Lung (tissue), 12 donors: ENCODE data around the gene LHPP. TPM values are rescaled to one million over a fixed set of nuclear protein-coding genes. Genes with fewer than 3 reads are reported as not detected.

ENCODE experiments used
- ATAC-seq: fragments of 200-7000 bp; cut with Tn5 transposase; one replicate; pipeline ENCODE4 v1.9.1; 2020; ENCODE audit warnings: moderate number of reproducible peaks; ENCODE audit not compliant: insufficient read depth, low FRiP score
- DNase-seq, 3 donors: peaks; one replicate each; pipeline ENCODE4 v3.0.0-alpha.2; 2013 to 2017
- H3K27ac ChIP-seq, 2 donors: one replicate each; pipeline ENCODE4 v1.5.1; 2013; ENCODE audit warnings: mild to moderate bottlenecking in 2 of 2, moderate library complexity in 2 of 2, control low read depth in 1 of 2, inconsistent platforms in 1 of 2, low read depth in 1 of 2, low read length in 1 of 2
- H3K27me3 ChIP-seq, 3 donors: one replicate each; pipeline ENCODE4 v1.5.1; 2013; ENCODE audit warnings: low read length in 2 of 3; ENCODE audit not compliant: control insufficient read depth in 3 of 3, insufficient read depth in 3 of 3
- H3K36me3 ChIP-seq, 4 donors: one replicate each; pipeline ENCODE4 v1.5.1; 2013; ENCODE audit warnings: low read length in 4 of 4, mild to moderate bottlenecking in 1 of 4, moderate library complexity in 1 of 4; ENCODE audit not compliant: control insufficient read depth in 4 of 4, insufficient read depth in 4 of 4
- H3K4me1 ChIP-seq, 5 donors: one replicate each; pipeline ENCODE4 v1.5.1; 2013; ENCODE audit warnings: low read length in 5 of 5, mild to moderate bottlenecking in 2 of 5, moderate library complexity in 1 of 5; ENCODE audit not compliant: control insufficient read depth in 5 of 5, insufficient read depth in 5 of 5
- H3K4me3 ChIP-seq: one replicate; pipeline ENCODE4 v1.5.1; 2013; ENCODE audit warnings: mild to moderate bottlenecking, control low read depth, moderate library complexity
- H3K9ac ChIP-seq, 2 donors: one replicate each; pipeline ENCODE4 v1.5.1; 2013; ENCODE audit warnings: low read length in 2 of 2, control low read depth in 1 of 2; ENCODE audit not compliant: insufficient read depth in 1 of 2
- H3K9me3 ChIP-seq, 4 donors: one replicate each; pipeline ENCODE4 v1.5.1; 2013; ENCODE audit warnings: low read length in 3 of 4, mild to moderate bottlenecking in 1 of 4, moderate library complexity in 1 of 4; ENCODE audit not compliant: control insufficient read depth in 4 of 4, insufficient read depth in 3 of 4
- WGBS, 2 donors: extraction: QIAGEN DNeasy Blood & Tissue Kit; methylation state at CpG; one replicate each; pipeline ENCODE4 v1.1.7; 2013; 5-methylcytosine and 5-hydroxymethylcytosine counted together
- polyA plus RNA-seq, 2 donors: library from polyadenylated mRNA; stranded (reverse); fragments of 200-250 nt; gene quantifications; one replicate each; pipeline ENCODE4 v1.2.1, GENCODE V29; 2013
- total RNA-seq, 2 donors: library from RNA; depleted of rRNA in 1 of 2; stranded (reverse); fragments of >200 nt in 1 of 2; gene quantifications; one replicate each; pipeline ENCODE4 v1.2.1, GENCODE V29; 2014 to 2021
- TF ChIP-seq, protein P1 (sequence below): IDR thresholded peaks from 2 replicates; pipeline ENCODE4 v1.5.1; 2012; ENCODE audit warnings: mild to moderate bottlenecking; ENCODE audit errors: control extremely low read depth, extremely low read depth
- donor health status: control.
- donor health status: control.
- donor health status: Bipolar disorder and iron deficiency.
- donor health status: healthy.
- donor health status: DM: yes; HTN: yes; CAD: no.

LHPP gene
- total and polyA plus RNA-seq, 4 donors: 7.1 to 18.6 (median 14.8) TPM

DNA sequence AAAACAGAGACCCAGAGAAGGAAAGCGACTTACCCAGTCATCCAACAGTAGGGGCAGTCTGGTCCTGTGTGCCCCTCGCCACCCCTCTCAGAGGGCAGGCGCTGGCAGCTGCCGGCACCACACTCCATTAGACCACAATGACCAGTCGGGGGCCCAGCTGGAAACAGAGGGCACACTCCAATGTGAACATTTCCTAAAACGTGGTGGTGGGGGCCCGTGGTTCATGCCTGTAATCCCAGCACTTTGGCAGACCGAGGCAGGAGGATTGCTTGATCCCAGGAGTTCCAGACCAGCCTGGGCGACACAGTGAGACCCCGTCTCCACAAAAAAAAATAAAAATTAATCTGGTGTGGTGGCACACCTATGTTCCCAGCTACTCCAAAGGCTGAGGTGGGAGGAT lies 42.0 kb upstream of the LHPP start:
- TF ChIP-seq, protein P1, sequence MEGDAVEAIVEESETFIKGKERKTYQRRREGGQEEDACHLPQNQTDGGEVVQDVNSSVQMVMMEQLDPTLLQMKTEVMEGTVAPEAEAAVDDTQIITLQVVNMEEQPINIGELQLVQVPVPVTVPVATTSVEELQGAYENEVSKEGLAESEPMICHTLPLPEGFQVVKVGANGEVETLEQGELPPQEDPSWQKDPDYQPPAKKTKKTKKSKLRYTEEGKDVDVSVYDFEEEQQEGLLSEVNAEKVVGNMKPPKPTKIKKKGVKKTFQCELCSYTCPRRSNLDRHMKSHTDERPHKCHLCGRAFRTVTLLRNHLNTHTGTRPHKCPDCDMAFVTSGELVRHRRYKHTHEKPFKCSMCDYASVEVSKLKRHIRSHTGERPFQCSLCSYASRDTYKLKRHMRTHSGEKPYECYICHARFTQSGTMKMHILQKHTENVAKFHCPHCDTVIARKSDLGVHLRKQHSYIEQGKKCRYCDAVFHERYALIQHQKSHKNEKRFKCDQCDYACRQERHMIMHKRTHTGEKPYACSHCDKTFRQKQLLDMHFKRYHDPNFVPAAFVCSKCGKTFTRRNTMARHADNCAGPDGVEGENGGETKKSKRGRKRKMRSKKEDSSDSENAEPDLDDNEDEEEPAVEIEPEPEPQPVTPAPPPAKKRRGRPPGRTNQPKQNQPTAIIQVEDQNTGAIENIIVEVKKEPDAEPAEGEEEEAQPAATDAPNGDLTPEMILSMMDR: no peak
- Histone ChIP-seq H3K9me3 (no peaks in the 10 kb centered on the region), H3K27ac (no peak overlapping the region), H3K27me3 (peaks cover 0 to 6% (median 0%) of the 10 kb centered on the region in 3 donors), H3K4me1 (peaks cover 0 to 17% (median 4%) of the 10 kb centered on the region in 5 donors), H3K36me3 (no peaks in the 10 kb centered on the region), H3K9ac (no peak overlapping the region), H3K4me3 (no peak overlapping the region)
- ATAC-seq: no peak
- WGBS, 2 donors: 81 to 92% methylated on average over 10 of the region's 10 CpGs
- no peak for DNase-seq

DNA sequence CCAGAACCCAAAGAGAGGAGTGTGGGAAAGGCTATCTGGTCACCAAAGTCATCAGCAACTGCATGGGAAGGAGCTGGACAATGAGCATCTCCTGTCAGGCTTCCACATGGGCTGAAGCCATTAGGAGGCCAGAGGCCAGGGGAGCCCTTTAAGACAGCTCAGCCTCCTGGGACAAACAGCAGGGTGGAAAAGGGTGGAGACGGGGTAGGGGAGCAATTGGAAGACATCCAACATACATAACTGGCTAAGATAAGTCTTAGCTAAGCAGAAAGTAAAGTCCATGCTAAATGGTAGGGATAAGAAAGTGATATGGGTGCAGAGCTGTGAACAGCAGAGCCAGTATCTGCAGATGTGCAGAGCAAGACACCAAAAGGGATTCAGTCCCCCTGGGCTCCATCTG lies 41.4 kb upstream of the LHPP start:
- Histone ChIP-seq H3K27ac (no peak overlapping the region), H3K4me3 (no peak overlapping the region), H3K9me3 (no peaks in the 10 kb centered on the region), H3K9ac (no peak overlapping the region), H3K27me3 (peaks cover 0 to 6% (median 0%) of the 10 kb centered on the region in 3 donors), H3K4me1 (peaks cover 0 to 16% (median 4%) of the 10 kb centered on the region in 5 donors), H3K36me3 (no peaks in the 10 kb centered on the region)
- TF ChIP-seq, protein P1: no peak
- ATAC-seq: no peak
- 43 to 51% methylated on average over 1 of the region's 1 CpG for WGBS, 2 donors
- no peak for DNase-seq

- no peaks in the 10 kb centered on the region for H3K36me3 ChIP-seq
- WGBS, 2 donors: 80 to 81% methylated on average over 12 of the region's 12 CpGs
- peaks cover 0 to 2% (median 0%) of the 10 kb centered on the region in 4 donors for H3K9me3 ChIP-seq
- H3K4me3 ChIP-seq: no peak overlapping the region
- no peak overlapping the region for H3K9ac ChIP-seq
- TF ChIP-seq, protein P1: no peak
- H3K27me3 ChIP-seq: peaks cover 0 to 6% (median 2%) of the 10 kb centered on the region in 3 donors
- ATAC-seq (no peak), DNase-seq (no peak)
- peaks cover 0 to 6% (median under 1%) of the 10 kb centered on the region in 5 donors for H3K4me1 ChIP-seq
- no peak overlapping the region for H3K27ac ChIP-seq
Measured at GRCh38 chr10:124422742-124423141, 38.9 kb upstream of the LHPP start.

DNA sequence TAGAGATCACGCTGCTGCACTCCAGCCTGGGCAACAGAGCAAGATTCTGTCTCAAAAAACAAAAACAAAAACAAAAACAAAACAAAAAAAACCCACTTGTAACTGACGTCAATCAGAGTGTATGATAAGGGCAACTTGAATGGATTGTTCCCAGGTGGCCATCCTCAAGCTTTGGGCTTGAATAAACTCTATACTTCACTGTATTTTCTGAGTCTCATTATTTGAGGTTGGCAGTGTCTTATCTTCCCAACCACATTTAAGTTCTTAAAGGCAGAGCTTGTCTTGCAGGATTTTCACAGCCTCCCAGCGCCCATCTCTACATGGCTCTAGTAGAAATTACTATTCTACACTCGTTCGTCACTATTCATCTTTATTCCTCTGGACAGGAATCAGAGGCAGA lies 37.8 kb upstream of the LHPP start:
- H3K9me3 ChIP-seq: peaks cover 0 to 2% (median 0%) of the 10 kb centered on the region in 4 donors
- no peak for DNase-seq
- H3K9ac ChIP-seq: no peak overlapping the region
- peaks cover 0 to 4% (median 0%) of the 10 kb centered on the region in 5 donors for H3K4me1 ChIP-seq
- H3K4me3 ChIP-seq: no peak overlapping the region
- ATAC-seq: no peak
- WGBS, 2 donors: 76 to 88% methylated on average over 5 of the region's 5 CpGs
- peaks cover 0 to 6% (median 2%) of the 10 kb centered on the region in 3 donors for H3K27me3 ChIP-seq
- no peak overlapping the region for H3K27ac ChIP-seq
- H3K36me3 ChIP-seq: no peaks in the 10 kb centered on the region
- TF ChIP-seq, protein P1: no peak
